GM18499 (cell line): ENCODE measurements around the gene MDFIC.

Experiments
- ATAC-seq: cut with Tn5 transposase; IDR thresholded peaks from one replicate; pipeline ENCODE4 v1.9.1; 2021; ENCODE audit warnings: moderate number of reproducible peaks; ENCODE audit not compliant: insufficient read depth, unreplicated experiment

MDFIC gene

GRCh38 chr7:114944745-114945625 is 23.1 kb downstream of the MDFIC start:
- ATAC-seq = no peak

- ATAC-seq = no peak
These were observed 27.3 kb downstream of the MDFIC start for GRCh38 chr7:114949231-114949630.

DNA sequence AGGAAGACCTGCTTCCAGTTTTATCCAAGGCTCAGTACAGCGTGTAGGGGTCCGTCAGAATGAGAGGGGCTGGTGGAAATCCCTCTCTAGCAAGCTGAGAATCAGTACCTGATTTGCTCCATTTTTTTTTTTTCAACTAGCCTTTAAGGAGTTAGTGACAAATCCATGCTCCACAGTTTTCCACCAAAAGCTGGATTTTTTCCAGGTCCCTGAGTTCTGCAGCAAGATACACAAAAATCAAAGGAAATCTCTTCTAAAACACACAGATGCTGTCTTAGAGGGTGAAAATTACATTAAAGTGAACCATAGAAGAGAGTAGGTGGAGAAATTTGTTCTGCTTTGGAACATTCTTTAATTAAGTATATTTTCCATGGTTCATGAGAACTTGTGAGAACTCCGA is 30.4 kb downstream of the MDFIC start:
- no peak for ATAC-seq

GRCh38 chr7:114953724-114954123 is 31.8 kb downstream of the MDFIC start:
- ATAC-seq = no peak

- peak; percentile 35 for ATAC-seq
These were observed 34.8 kb downstream of the MDFIC start for GRCh38 chr7:114956702-114957101.

DNA sequence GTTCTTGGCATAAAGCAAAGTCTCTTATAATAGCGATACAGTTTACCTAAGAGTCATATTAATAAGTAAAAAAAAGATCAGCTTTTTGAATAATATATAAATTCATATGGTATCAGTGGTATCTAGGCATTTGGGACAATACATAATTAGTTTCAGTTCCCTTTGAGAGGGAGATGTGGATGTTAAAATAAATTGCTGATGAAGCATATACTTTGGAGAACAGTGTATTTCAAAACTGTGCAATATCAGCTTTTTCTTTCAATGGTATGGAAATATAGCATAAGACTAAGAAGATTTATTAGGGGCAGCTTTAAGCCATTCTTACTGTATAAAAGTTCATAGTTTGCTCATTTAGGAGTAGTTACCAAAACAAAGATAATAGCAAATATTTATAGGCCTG is 35.5 kb downstream of the MDFIC start:
- no peak for ATAC-seq

DNA sequence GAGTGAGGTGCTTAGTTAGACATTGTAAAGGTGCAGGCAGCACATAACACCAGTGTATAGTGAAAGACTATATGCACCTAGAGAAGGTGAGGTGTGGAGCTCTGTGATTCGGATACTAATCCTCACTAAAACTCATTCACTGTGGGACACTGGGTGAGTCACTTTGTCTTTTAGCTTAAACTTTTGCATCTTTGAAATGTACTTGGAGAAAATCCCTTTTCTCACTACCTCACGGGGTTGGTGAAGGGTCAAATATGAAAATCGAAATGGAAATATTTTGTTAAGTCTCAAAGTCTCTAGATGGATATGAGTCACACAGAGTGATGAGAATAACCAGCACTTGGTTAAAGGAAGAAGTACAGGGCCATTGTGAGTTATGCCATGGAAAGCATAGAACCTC is 38.0 kb downstream of the MDFIC start:
- peak; percentile 88 for ATAC-seq

DNA sequence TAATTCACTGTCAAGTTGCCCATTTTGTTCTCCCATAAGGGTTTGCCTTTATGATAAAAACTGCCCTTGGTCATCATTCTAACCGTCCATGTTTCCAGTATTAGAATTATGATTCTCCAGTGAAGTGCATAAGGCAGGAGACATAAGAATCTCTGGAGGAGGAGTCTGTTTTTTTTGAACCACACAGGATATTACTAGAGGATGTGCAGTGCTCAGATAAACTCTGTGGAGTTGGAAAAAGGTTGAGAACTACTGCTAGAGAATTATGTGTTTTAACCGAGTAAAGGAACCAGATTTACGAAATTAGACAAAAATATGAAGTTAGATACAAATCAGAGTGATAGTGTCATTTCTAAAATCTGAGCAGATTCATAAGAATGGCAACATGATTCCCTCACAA is 40.5 kb downstream of the MDFIC start:
- no peak for ATAC-seq

- ATAC-seq = no peak
These were observed 44.3 kb downstream of the MDFIC start for GRCh38 chr7:114966156-114966555.

- no peak for ATAC-seq
These were observed 47.2 kb downstream of the MDFIC start for GRCh38 chr7:114969096-114969495.

DNA sequence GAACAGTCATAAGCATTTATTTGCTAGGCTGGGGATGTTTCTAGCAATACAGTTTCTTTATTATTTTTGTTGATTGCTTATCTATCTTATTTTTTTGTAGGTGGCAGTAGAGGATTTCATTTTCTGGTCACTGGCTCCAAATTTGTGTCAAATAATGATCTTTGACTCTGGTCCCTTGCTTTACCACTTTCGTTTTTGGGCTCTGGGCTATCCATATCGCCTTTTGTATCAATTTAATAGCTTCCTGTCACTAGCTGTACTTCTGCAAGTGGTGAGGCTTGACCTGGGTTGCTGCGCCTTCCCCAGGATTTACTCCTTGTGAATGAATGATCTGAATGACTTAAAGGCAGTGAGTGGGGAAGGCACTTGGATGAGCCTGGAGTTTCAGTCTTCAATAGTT is 48.4 kb downstream of the MDFIC start:
- ATAC-seq = no peak

DNA sequence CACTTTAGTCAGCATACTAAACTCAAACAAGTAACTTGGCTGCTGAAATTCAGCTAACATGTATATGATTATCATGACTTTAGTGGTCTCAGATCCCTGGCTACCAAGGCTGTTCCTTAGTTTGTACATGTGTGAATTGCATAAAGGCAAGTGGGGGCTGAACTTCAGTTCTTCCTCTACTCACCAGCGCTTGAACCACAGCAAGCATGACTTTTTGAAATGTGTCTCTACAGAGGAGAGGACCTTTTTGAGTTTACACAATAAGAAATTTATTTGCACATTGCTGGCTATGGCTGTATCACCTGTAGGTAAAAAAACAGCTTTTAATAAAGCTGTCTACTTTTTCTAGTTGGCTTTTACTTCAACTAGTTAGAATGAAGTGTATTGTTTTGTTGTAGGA is 48.8 kb downstream of the MDFIC start:
- no peak for ATAC-seq

DNA sequence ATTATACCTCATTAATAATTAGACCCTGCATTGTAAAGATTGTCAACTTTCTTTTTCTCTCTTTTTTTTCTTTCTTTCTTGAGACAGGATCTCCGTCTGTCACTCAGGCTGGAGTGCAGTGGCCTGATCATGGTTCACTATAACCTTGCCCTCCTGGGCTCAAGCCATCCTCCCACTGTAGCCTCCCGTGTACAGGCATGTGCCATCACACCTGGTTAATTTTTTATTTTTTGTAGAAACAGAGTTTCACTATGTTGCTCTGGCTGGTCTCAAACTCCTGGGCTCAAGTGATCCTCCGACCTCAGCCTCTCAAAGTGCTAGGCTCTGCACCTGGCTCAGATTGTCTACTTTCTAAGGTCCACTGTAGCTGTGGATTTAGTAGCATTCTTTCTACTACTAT is 50.7 kb downstream of the MDFIC start:
- ATAC-seq = no peak

DNA sequence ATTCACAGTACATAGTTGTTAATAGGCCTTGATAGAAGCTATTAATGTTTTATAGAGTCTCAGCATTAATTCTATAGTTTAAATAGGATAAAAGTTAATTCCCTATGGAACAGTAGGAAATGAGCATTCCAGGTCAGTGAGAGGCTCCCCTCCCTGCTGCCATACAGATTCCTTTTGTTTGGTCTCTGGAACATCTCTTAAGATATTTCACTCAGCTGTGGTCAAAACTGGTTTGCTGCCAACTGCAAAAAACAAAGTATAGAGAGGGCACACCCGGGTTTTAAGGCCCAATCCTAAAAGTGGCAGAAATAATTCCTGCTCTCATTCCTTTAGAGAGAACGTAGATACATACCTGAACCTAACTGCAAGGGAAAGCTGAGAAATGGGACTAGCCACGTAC is 51.3 kb downstream of the MDFIC start:
- ATAC-seq = no peak

DNA sequence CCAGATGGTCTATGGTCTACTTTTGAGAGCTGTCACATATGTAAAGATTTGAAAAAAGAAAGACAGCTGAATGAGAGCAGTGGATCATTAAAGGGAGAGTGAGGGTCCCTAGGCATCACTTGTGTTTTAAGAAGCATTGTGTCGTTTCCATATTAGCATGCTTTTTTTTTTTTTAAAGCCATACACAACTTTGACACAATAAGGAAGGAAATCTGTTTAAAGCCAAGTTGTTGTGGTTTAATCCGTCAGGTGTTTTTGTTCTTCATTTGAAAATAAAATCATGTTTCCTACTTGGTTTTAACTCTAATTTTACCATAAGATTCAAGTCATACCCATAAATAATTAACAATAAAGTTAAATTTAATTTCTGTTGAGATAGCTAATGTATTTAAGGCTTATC is 53.5 kb downstream of the MDFIC start:
- ATAC-seq = no peak

GRCh38 chr7:114976666-114977065 is 54.8 kb downstream of the MDFIC start:
- ATAC-seq = no peak

GRCh38 chr7:114977277-114977676 is 55.4 kb downstream of the MDFIC start:
- no peak for ATAC-seq

- ATAC-seq = no peak
These were observed 57.5 kb downstream of the MDFIC start for GRCh38 chr7:114979388-114979787.

GRCh38 chr7:114979803-114980507 is 58.1 kb downstream of the MDFIC start:
- no peak for ATAC-seq

- no peak for ATAC-seq
These were observed 59.4 kb downstream of the MDFIC start for GRCh38 chr7:114981323-114981722.

GRCh38 chr7:114985116-114985715 is 63.3 kb downstream of the MDFIC start:
- ATAC-seq = no peak
